DMS114 treated with DMSO at 0.1 percent for 48 hours (cell line): ENCODE results near the gene TMEM184A.

Source experiments
- DNase-seq: peaks from one replicate; lab custom pipeline; 2025; ENCODE audit not compliant: unreplicated experiment; lab: John Stamatoyannopoulos, UW

TMEM184A gene

DNA sequence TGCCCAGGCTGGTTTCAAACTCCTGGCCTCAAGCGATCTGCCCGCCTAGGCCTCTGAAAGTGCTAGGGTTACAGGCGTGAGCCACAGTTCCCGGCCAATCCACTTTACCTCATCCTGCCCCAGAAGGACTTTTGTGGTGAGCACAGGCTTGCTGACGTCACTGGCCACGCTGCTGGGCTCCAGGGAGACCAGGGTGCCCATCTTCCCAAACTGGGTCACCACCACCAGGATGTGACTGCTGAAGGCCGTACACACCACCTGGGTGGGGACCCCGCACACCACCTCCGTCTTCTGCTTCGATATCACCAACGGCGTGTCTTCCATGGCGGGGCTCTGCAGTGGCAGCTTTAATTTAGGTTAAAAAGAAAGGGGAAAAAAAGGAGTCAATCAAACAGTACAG is 13.0 kb upstream of the TMEM184A start:
- peak; percentile 7 for DNase-seq

DNA sequence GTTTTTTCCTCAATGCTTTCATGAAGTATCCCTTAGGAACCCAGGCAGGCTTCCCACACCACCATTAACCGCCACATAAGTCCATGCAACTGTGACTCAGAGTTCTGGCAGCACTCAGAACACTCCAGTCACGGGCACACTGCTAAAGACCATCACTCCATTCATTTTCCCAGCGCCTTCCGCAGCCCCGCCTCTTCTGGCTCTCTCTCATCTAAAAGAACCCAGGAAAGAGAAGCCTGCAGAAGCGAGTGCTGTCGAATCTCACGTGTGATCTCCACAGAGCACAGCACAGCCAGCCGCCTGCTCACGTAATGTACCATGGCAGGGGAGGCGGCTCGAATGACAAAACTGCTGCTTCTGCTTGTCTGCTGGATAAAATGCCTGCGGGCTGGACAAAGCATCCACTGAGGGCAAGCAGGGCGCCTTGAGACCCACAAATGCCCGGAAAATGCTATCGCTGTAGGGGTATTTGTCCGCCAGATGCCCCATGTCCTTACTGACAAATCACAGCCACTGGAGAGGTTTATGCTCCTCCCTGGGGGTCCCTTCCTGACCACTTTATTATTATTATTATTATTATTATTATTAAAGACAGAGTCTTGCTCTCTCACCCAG is 12.0 kb upstream of the TMEM184A start:
- DNase-seq, result no peak

DNA sequence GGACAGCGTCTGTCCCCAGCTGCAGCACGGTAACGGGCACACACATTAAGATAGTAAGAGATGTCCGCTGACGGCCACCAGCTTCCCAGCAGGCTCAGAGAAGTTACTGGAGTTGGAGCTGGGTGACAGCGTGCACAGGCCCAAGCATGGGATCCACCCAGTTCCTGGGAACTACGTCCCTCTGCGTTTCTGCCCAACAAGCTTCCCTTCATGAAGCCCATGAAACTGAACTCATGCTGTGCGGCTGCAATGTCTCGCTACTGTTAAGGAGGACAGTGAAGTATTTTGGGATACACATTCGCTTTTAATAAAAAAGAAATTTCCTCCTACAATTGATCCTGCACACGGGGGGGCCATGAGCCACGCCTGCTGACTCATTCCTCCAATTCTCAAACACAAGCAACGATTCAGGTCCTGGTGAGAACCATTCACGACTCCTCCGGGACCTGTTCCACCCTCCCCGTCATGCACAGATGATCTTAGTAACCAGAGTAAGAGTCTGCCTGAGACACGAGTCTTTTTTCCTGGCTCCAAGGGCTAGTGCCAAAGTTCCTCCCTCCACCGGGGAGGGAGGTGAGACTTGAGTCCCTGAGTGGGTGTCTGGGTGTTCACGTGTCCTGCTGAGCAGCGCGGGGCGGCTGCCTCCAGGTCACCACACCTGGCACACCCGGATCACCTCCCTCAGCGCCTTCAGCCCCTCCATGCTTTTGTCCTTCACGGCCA is 11.2 kb upstream of the TMEM184A start:
- DNase-seq, result no peak

DNA sequence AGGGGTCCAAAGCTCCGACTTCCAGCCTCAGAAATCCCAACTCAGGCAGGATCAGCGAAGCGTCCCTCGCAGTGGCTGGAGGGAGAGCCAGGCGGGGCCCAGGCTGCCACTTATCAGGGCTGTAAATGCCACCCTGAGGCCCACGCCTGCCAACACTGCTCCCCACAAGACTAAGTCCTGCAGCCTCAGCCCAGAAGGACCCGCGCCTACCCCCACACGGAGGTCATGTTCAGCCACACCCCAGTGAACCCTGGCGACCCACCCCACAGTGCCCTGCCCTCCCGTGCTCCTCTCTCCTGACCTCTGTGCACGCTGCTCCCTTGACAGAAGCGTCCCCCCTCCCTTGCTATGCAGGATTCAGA is 10.7 kb upstream of the TMEM184A start:
- no peak for DNase-seq

DNA sequence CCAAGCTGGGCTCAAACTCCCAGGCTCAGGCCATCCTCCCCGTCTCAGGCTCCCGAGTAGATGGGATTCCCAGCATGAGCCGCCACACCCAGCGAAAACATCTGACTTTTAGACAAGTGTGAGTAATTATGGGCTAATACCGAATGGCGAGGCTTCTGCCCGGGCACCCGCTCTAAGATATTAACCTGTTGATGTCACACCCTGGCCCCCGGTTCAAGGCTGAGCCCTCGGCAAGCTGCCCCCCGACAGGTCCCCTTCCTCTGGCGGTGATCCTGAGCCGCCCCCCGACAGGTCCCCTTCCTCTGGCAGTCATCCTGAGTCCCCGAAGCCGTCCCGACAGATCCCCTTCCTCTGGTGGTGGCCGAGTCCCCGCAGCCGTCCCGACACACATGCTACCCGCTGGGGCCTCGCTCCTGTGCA is 8.6 kb upstream of the TMEM184A start:
- DNase-seq, result no peak

DNA sequence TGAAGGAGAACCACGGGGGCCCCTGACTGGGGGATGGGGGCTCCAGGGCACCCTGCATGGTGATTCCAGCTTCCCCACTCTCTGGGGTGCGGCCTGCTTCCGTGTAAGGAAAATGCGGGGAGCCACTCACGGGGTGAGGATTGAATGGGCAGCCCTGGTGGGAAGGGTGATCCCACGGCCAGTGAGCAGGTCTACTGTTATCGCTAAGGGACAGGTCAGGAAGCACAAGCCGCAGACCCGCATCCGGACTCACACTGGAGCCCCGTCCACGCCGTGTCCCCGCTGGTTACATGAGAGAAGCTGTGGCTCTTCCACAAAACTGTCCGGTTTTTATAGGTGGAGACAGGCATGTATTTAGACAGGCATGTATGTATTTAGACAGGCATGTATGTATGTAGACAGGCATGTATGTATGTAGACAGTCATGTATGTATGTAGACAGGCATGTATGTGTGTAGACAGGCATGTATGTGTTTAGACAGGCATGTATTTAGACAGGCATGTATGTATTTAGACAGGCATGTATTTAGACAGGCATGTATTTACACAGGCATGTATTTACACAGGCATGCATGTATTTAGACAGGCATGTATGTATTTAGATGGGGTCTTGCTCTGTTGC is 8.1 kb upstream of the TMEM184A start:
- no peak for DNase-seq

DNA sequence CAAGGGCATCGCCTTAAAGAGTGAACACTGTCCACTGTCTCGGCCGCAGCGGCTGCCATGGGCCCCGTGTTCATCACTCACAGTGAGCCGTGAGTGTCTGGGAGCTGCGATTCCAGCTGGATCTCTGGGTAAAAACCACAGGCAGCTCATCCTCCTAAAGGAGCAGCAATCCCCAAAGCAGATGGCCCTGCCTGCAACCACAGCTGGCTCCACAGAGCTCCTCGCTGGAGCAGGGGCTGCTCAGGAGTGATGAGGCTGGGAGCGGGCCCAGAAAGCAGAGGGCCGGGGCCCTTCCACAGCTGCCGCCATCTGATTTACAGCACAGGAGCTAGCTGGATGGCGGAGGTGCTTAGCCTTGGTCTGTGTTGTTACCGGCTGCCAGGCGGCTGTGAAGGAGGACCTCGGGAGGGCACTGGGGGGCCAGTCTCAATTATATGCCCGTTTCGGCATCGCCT is 6.6 kb upstream of the TMEM184A start:
- no peak for DNase-seq

DNA sequence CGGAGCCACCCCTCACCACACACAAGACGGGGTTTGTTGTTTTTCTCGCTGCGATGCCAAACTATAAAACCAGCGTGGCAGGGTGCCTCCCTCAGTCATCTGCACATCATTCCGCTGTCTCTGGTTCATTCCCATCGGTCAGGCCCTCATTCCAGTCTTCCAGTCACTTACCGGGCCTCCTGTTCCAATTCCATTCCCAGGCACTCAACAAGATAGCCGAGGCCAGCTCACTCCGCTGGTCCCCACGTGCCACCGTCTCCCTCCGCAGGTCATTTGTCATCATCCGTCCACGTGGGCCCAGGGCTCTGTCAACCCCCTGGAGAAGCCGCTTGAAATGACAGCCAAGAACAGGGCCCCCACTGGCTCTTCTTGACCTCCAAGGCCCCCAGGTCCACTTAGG is 6.1 kb upstream of the TMEM184A start:
- DNase-seq, result no peak

DNA sequence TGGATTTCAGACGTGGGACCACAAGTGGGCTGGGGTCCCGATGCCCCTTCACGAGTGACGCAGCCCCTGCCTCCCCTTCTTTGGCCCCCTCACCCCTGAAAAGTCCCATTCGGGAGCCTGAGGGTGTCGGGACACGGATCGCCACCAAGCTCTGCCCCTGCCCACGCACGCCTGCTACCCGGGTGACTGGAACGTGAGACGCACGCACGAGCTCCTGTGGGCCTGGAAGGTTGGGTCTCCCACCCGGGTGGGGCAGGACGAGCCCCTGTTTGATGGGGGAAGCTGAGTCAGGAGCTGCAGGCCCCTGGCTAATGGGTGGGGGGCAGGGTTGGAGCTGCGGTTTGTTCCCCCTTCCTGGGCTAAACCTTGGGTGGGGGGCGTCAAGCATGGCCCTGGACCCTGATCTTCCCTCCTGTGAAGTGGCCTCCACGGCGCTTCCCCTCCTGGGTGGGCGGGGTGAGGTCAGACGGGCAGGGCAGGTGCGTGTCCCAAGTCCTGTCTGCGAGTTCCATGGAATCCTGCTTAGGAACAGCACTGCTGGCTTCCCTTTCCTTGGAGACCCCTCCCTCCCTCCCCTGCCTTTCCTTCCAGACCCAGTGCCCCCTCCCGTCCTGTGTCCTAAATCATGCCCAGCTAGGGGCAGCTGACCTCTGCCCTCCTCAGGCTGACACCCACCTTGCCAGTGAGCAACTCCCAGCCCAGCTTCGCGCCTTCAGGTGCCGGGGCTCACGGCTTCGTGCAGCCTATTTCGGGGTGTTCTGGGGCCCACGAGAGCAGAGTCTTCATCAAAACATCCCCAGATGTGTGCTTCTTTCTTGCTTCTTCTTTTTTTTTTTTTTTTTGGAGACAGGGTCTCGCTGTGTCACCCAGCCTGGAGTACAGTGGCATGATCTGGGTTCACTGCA is 5.3 kb upstream of the TMEM184A start:
- no peak for DNase-seq

DNA sequence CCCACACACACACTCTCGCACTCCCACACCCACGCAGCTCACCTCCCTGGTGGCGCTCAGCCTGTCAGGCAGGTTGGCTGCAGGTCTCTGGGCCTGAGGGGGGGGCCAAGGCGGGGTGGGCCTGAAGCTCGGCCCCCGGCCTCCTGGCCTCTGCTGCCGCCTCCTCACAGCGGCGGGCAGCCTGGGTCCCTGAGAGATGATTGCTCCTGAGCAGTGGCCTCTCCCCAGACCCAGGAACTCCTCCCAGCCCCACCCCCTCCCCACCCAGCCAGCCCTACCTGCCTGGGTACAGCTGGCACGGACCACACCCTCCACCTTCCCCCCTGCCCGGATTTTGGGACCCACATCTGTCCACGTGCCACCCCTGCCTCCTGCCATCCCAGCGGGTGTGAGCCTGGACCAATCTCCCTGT is 4.6 kb upstream of the TMEM184A start:
- DNase-seq, result no peak

DNA sequence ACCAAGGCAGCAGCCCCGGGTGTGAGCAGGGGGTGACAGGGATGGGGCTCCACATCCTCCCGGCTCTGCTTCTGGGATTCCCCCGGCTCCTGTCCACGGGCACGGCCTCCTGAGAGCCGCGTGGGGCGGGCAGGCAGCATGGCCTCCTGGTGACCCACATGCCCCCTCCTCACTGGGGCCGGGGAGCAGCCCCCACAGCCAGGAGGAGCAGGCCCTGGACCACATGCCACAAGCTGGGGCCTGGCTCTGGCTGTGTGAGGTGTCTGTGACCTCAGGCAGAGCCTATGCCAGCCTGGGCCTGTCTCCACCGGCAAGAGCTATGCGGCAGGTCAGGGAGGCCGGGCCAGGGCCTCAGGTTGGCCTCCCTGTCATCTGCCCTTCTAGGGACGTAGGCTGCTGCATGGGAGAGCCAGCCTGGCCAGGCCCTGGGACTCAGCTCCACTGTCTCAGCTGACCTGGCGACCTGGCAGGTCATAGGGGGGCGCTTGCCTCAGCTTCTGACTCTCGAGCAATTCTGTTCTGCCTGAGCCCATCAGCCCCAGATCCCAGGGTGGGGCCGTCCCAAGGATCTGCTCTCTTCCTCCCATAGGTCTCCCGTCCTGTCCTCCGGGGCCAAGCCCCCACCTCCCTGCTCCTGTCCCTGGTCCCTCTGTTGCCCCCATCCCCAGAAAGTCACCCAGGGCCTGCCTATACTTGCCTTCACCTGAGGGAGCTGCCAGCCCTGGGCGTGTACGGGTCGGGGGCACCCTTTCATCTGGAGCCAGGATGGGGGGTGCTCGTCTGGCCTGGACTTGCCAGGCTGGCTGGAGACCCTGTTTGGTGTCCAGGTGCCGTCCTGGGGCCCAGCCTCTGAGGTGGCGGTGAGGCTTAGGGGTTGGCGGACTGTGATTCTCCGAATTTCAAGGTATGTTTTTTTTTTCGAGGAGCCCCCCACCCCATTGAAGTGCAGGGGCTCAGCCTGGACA is 3.9 kb upstream of the TMEM184A start:
- no peak for DNase-seq

DNA sequence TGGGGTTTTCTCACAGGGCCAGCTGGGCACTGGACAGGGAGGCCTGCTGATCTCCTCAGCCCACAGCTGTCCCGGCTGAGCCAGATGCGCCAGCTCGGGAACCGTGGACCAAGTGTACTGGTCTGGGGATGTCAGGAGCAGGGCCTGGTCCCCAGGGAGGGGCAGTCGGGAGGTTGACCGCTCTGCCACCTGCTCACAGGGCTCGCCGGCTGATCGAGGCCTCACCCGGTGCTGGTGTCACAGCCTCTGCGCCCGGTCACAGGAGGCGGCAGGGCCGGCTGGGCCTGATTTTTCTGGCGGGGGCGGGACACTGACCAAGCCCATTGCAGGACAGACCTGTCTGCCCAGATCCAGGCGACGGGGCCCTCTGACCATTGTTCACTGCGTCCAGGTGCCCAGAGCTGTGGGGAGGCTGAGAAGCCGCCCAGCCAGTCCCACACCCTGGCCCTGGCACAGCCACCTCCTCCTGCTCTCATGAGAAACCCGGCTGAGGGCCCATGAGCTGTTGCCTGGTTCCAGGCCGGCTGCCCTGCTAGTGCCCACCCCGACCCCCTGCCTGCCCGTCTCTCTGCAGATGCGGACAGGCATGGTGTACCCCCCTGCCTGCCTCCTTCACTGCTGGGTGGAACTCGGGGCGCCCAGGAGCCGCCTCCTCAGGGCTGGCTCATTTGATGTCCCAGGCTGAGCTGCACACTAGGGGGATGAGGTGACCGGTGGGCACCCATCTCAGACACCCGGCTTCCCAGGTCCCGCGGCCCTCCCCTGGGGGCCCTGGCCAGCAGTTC is 3.0 kb upstream of the TMEM184A start:
- no peak for DNase-seq

DNA sequence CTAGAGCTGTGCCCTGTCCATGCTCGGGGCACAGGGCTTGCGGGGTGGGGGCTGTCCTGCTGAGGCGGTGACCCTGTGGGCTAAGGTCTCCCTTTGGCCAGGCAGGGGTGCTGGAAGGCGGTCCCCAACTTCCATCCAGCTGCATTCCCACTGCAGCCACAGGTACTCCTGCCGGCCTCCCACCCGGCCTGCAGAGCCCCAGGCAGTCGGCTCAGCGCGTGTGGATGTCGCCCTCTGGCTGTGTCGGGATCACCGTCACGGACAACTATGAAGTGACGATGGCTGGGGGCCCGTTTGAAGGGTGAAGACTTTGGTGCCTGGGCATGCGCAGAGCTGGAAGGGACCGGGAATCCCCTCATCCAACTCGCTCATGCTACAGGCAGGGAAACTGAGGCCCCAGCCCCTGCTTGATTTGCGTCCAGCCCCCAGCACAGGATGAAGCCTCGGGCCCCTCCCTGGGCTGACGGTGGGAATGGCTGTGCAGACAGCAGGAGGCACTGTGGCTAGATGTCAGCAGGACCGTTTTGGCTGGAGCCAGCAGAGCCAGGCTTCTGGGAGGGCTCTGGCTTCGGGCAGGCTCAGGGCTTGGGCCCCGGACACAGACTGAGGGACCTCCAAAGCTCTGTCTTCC is 2.3 kb upstream of the TMEM184A start:
- peak; percentile 12 for DNase-seq

DNA sequence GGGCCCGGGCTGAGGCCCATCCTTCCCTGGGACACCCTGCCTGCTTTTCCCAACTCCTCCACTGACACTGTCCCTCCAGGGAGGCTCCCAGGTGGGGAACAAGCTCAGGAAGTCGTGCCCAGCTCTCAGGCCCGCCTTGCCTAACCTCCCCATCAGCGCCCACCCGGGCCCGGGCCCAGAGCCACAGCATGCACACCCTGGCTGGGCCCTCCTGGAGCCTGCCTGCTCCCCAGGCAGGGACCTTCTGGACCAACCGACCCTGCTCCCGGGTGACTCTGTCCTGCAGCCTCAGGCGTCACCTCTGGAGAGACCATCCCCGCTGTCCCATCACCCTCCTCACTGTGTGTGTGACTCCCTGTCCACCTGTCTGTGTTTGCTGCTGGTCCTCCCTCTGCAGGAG is 1.8 kb upstream of the TMEM184A start:
- no peak for DNase-seq

DNA sequence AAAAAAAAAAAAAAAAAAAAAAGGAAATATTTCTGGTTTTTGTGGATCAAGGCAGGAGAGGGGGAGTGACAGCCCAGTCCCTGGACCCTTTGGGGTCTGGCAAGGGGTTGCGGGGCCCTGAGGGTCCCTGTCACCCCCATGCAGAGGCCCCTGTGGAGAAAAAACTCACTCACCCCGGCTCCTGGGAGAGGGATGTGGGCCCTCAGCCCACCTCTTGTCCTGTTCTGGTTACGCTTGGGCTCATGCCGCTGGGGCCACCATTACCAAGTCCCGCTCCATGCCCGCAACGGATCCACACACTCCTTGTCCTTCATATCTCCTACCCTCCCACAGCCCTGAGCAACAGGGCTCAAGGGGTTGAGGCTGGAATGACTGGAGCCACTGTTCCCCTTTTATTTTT is 1.0 kb upstream of the TMEM184A start:
- no peak for DNase-seq

DNA sequence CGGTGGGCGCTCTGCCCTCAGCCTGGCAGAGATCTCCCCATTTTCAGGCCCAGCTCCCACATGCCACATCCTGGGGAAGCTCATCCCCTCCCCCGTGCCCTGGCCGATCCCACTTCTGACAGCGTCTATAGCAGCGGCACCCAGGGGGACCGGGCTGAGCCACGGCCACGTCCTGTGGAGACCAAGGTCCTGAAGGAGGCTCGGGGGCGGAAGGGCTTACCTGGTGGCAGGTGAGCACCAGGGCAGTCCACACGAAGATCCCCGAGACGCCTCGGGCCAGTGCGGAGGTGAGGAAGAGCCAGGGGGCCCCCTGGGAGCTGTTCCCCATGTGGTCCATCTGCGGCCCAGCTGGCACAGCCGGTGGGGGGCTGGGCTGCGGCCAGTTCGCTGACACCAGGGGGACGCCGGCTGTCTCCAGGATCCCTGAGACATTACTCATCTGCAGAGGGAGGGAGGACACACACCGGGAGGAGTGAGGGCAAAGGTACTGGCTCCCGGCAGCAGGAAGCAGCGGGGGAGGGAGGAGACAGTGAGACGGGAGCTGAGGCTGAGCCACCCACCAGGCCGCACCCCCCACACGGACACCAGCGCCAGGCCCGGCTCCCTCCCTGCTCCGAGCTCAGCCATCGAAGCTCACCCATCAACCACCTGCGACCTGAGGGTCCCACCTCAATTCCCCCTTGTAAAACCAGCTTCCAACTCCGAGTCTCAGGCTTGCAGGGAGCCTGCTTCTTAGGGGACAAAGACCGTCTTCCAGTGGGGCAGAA is 776 bp downstream of the TMEM184A start:
- DNase-seq, result no peak

DNA sequence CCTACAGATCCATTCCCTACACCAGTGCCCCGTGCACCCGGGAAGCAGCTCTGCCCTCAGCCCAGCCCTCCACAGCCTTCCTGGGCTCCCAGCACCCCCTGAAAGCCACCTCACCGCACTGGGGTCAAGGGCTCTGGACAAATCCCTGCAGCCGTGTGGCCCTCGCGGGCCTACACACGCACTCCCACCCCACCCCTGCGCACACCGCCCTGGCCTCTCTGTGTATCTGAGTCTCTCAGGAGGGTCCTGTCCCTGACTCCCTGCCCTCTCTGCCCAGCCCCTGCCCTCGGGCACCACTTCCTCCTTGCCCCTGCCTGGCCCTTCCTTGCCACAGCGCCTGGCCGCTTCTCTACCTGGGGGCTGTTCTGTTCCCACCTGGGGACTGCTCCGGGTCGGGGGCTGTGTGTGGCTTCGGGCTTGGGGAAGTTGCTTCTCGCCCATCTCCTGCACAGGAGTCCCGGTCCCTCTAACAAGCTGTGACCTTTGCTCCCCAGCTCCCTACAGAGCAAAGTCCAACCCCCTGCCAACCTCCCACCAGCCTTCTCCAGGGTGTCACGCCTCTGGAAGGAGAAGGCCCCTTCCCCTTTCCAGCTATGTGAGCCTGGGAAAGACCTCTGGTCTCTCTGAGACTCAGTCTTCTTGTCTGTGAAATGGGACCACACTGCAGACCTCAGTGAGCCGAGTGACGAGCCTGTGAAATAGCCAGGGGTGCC is 1.5 kb downstream of the TMEM184A start:
- no peak for DNase-seq
